ENCODE data around the gene RPIA. TPM values are rescaled to one million over a fixed set of nuclear protein-coding genes. Genes with fewer than 3 reads are reported as not detected.

RPIA gene
- polyA plus RNA-seq, 3 donors: 12.4 to 23.1 (median 17.9) TPM

- Histone ChIP-seq H2AFZ (ENCODE audit: insufficient read depth, low read depth, low read length, poor library complexity, severe bottlenecking) (no peak overlapping the region), H3K9ac (ENCODE audit: insufficient read depth, low read length, poor library complexity, severe bottlenecking) (no peak overlapping the region), H3K4me2 (replicated peaks; ENCODE audit: extremely low read depth, low read length, poor library complexity, severe bottlenecking) (no peak overlapping the region), H3K4me3 (replicated peaks in 1 of 3; ENCODE audit: low read depth in 2 of 3, low read length in 3 of 3) (no peak overlapping the region), H3K36me3 (replicated peaks in 1 of 2; ENCODE audit: control insufficient read depth in 1 of 2, insufficient read depth in 2 of 2, low read length in 2 of 2) (no peaks in the 10 kb centered on the region), H3K79me2 (ENCODE audit: insufficient read depth, low read length) (no peaks in the 10 kb centered on the region), H3K27me3 (ENCODE audit: control insufficient read depth in 2 of 2, insufficient read depth in 2 of 2, low read length in 2 of 2) (no peaks in the 10 kb centered on the region), H3K27ac (ENCODE audit: low read depth in 1 of 2, low read length in 2 of 2) (no peak overlapping the region), H4K20me1 (ENCODE audit: insufficient read depth, low read length) (no peaks in the 10 kb centered on the region), H3K9me3 (replicated peaks in 1 of 2; ENCODE audit: control insufficient read depth in 1 of 2, insufficient read depth in 1 of 2, low read length in 2 of 2) (peaks cover 0 to 2% of the 10 kb centered on the region in 2 donors), H3K4me1 (ENCODE audit: control insufficient read depth in 1 of 2, insufficient read depth in 2 of 2, low read length in 2 of 2) (no peaks in the 10 kb centered on the region)
- Mint-ChIP-seq H3K36me3 (no peaks in the 10 kb centered on the region), H3K4me3 (no peak overlapping the region), H3K4me1 (no peaks in the 10 kb centered on the region), H3K27me3 (ENCODE audit: low read depth in 3 of 3) (peaks cover 2% of the 10 kb centered on the region in 3 donors), H3K9me3 (peaks cover 0 to 7% (median 3%) of the 10 kb centered on the region in 7 donors), H3K27ac (no peak overlapping the region)
- no peak for DNase-seq
- no peak for TF ChIP-seq CTCF (IDR thresholded peaks at IDR 0.05)
- intact Hi-C loops (cut with micrococcal nuclease): no loop called here
- no CpG with 5 or more reads among the region's 3 CpGs for WGBS (ENCODE audit: insufficient coverage)
Measured at GRCh38 chr2:88658326-88658725, 33.1 kb upstream of the RPIA start.

DNA sequence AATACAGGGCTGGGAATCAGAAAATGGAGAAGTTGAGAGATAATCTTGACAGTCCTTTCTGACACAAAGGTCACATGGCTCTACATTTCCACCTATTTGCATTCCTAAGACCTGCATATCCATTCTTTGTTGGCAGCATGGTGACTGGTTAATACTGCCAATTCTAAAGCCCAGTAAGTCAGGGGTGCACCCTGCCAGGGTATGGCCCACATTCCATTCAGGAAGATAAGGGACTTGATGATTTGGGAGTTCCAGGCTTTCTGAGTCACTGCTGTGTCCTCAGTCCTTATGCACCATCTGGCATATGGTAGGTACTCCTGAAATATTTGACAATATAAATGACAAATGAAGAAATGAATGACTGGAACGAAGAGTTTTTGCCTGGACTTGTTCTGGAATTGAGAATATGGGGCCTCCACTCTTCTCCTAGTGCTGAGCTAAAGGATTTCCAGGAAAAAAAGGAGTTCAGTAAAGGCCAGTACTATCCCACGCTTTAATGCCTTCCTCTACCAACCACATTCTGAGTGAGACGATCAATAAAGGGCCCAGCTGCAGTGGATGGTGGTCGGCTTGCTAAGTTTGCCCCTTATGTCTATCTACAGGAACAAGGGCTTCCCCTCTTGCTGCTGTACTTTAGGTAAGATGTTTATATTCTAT lies 32.5 kb upstream of the RPIA start:
- Mint-ChIP-seq H3K4me1 (no peaks in the 10 kb centered on the region), H3K36me3 (no peaks in the 10 kb centered on the region), H3K27me3 (ENCODE audit: low read depth in 3 of 3) (peaks cover 0 to 3% (median 2%) of the 10 kb centered on the region in 3 donors), H3K27ac (peak overlapping the region in 1 of 7 donors; percentile 25), H3K9me3 (peaks cover 0 to 5% (median 3%) of the 10 kb centered on the region in 7 donors), H3K4me3 (no peak overlapping the region)
- no CpG with 5 or more reads among the region's 4 CpGs for WGBS (ENCODE audit: insufficient coverage)
- H3K4me3 ChIP-seq (replicated peaks in 1 of 3; ENCODE audit: low read depth in 2 of 3, low read length in 3 of 3): no peak overlapping the region
- no peaks in the 10 kb centered on the region for H3K27me3 ChIP-seq (ENCODE audit: control insufficient read depth in 2 of 2, insufficient read depth in 2 of 2, low read length in 2 of 2)
- no peak for DNase-seq
- H3K27ac ChIP-seq (ENCODE audit: low read depth in 1 of 2, low read length in 2 of 2): no peak overlapping the region
- no peaks in the 10 kb centered on the region for H4K20me1 ChIP-seq (ENCODE audit: insufficient read depth, low read length)
- H3K9ac ChIP-seq (ENCODE audit: insufficient read depth, low read length, poor library complexity, severe bottlenecking): no peak overlapping the region
- H3K36me3 ChIP-seq (replicated peaks in 1 of 2; ENCODE audit: control insufficient read depth in 1 of 2, insufficient read depth in 2 of 2, low read length in 2 of 2): no peaks in the 10 kb centered on the region
- intact Hi-C loops (cut with micrococcal nuclease): no loop called here
- no peak for TF ChIP-seq CTCF (IDR thresholded peaks at IDR 0.05)
- H3K79me2 ChIP-seq (ENCODE audit: insufficient read depth, low read length): no peaks in the 10 kb centered on the region
- H3K4me2 ChIP-seq (replicated peaks; ENCODE audit: extremely low read depth, low read length, poor library complexity, severe bottlenecking): no peak overlapping the region
- H3K4me1 ChIP-seq (ENCODE audit: control insufficient read depth in 1 of 2, insufficient read depth in 2 of 2, low read length in 2 of 2): no peaks in the 10 kb centered on the region
- H2AFZ ChIP-seq (ENCODE audit: insufficient read depth, low read depth, low read length, poor library complexity, severe bottlenecking): no peak overlapping the region
- peaks cover 0 to 2% of the 10 kb centered on the region in 2 donors for H3K9me3 ChIP-seq (replicated peaks in 1 of 2; ENCODE audit: control insufficient read depth in 1 of 2, insufficient read depth in 1 of 2, low read length in 2 of 2)
